GM18519 (cell line): ENCODE results near the gene RASGRF1.

Experiments
- ATAC-seq: cut with Tn5 transposase; IDR thresholded peaks from one replicate; pipeline ENCODE4 v1.9.1; 2021; ENCODE audit warnings: mild to moderate bottlenecking, moderate library complexity; ENCODE audit not compliant: unreplicated experiment, low FRiP score

Gene RASGRF1

DNA sequence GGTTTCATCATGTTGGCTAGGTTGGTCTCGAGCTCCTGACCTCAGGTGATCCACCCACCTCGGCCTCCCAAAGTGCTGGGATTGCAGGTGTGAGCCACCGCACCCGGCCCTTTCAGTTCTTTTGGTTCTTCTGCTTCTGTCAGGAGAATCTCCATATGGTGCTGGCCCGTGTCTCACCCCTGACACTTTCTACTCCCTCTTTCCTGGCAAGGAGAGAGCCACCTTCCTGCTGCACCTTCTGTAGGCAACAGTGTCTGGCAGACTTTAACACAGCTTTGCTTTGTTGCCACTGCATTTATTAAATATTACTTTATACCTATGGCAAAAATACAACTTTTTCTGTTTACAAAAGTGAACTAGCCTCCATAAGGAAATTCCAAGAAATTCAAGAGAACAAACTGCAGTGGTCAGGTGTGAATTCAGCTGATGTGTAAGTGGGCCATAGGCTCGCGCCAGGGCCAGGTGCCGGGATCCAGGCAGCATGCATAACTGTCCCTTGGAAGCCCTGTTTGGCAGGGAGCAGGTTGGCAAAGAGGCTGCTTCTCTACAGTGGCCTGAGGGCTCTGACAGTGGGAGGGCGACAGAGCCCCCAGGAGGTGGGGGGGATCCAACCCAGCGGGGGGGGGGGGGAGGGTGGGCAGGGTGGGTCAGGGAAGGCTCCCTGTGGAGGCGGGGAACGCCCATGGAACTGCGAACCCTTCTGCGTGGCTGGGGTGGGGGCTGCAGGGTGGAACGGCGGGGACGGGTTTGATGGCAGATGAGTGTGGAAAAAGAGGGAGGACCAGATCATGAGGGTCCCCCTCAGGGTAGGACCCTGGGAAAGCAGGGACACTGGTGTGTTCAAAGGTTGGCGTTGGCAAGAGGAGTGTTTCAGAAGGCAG lies 166.9 kb downstream of the RASGRF1 start:
- no peak for ATAC-seq

DNA sequence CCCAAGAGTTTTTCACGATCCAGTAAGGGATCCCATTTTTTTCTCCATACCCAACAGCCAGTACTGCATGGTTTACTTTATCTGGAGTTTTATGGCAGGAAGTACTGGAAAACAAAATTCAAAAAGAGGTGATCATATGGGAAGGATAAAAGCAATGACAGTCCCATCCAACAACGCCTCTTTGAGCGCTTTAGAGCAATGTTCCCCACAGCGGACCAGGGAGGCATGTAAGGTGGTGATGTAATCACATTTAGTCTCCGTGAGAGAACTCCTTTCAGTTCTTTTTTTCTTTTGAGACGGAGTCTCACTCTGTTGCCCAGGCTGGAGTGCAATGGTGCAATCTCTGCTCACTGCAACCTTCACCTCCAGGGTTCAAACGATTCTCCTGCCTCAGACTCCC lies 167.6 kb downstream of the RASGRF1 start:
- no peak for ATAC-seq

DNA sequence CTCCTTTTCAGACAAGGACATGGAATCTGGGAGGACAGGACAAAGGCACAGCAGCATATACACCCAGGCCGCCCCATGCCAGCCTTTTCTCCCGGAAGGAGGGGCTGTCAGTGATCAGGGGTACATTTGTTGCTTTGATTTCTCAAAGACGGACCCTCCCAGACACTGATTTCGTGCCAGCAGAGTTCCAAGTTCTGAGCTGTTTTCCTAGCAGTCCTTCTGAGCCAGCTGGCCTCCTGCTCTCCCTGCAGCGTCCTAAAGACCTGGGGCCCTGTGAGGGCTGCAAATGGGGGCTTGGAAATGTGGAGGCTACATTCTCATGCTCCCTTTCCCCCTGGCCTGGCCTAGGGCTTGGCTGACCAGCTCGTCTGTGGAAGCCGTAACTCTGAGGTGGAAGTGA lies 168.1 kb downstream of the RASGRF1 start:
- ATAC-seq, result no peak

DNA sequence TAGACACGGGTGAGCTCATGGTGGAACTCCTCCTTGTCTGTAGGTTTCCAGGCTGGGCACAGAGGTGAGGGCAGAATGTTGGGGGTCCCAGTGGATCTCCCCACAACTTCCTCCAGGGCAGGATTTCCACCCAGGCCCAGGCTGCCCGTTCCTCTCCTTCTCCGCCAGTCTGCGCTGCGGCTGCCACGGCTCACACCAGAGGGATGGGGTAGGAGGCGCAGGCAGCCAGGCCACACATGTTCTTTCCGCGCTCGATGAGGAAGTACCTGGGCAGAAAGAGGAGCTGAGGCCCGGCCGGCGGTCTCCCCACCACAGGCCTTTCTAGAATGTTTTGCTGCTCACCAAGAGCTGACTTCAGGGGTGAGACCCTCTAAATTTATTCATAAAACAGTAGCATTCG lies 168.6 kb downstream of the RASGRF1 start:
- no peak for ATAC-seq

DNA sequence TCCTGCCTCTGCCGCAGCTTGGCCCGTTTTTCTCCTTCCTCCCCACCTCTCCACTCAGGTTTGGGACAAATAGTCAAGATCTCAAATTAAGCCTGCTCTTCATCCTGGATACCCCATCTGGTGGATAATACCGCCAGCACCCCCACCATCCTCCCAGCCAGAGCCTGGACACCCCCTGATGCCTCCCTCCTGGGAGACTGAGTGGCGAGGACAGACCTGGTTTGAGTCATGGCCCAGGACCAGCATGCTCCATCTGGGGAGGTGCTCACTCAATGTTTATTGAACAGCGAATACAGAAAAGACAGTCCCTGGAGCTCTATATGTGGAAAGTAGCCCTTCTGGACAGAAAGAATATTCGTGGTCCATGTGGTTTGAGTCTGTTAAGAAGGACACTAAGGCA lies 169.1 kb downstream of the RASGRF1 start:
- ATAC-seq, result no peak

DNA sequence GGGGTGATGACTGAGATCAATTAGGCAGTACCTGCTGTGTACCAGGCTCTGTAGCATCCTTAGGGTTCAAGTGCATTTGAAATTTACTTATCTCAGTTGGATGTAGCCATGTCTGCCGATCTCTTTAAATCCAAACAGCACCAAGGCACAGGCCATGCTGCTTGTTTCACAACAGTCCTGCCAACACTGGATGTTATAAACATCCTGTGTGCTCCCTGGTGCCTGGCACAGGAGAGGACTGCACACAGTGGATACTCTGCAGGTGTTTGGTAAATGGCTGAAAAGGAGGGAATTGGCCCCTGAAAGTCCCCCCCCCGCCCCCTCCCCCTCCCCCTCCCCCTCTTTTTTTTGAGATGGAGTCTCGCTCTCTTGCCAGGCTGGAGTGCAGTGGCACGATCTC lies 172.7 kb downstream of the RASGRF1 start:
- ATAC-seq, result no peak

DNA sequence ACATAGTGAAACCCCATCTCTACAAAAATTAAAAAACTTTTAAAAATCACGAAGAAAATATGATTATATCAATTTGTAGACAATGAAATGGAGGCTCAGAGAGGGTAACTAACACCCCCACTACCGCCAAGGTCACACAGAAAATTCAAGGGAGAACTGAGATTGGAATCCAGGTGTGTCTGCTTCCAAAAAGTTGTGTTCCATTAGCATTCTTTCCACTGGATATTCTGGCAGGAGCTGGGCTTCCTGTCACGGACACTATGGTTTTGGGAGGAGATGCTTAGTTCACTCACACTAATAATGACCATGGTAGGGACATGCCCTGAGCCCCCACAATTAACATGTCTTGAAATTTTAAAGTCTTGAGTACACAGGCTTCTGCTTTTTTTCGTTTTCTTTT lies 174.5 kb downstream of the RASGRF1 start:
- no peak for ATAC-seq

DNA sequence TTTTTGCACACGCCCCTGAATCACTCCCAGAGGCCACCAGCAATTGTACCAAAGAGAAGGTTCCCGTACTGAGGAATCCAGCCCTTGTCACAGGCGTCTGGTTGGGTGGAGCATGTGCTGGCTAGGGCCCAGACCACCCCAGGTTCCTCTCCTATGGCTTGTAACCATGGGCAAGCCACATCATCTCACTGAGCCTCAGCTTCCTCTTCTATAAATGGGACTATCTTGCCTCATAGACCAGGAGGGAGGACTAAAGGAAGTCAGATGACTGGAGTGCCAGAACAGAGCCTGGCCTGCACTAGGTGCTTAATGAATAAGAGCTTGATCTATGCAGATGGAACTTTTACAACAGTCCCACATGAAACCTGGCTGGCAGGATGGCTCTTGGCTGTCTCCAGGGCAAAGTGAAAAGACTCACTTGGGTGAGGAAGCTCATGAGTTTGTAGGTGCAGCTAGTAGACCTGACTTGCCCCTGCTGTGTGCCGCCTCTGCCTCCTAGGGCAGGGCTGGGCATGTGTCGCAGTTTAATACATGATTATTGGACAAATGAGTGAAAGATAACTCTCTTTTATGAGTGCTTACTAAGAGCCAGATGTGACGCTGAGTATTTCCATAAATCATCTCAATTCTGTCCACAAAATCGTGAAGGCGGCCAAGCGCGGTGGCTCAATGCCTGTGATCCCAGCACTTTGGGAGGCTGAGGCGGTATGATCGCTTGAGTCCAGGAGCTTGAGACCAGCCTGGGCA lies 175.1 kb downstream of the RASGRF1 start:
- no peak for ATAC-seq

DNA sequence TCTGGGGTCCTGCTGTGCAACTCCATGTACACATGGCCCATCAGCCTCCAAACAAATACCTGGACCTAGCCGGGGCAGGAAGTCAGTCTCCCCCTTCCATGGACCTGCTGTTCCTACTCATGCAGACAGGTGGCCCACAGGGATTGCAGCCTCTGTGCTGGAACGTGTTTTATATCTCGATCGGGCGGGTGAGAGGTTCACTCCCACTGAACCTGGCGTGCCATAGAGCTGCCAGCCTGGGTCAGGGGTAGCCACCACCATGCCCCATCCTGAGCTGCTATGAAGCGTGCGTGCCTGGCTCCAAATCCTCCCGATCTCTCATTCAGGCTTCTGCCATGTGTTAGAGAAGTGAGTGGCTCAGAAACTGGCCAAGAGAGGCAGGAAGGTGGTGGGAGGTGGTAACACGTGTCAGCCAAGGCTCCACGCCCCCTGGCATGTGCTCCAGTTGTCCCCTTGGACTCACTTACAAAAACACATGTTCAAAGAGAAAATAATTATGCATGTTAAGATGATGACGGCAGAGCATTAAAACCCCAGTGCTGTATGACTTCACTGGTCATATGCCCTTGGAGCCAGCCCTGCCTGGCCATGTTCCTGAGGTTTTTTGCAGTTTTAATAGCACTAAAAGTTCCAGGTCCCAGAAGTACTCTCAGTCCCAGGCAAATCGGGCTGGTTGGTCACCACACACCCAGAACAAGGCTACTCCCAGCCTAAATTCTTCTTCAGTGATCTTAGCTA lies 176.4 kb downstream of the RASGRF1 start:
- ATAC-seq, result no peak

DNA sequence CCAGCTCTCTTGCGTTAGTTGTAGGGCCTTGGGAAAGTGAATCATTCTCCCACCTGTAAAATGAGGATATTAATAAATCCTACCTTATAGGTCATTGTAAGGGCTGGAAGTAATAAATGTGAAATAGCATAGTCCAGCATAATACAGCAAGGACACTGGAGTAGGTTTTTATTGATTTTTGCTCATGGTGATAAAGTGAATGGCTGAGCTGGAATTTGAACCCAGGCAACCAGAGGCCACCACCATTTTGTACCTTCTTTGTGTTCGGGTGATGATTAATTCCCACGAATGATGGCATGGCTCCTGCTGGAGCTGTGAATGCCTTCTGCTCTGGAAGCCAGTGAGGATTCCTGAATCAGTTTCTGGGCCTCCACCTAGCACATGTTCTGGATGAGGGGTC lies 177.6 kb downstream of the RASGRF1 start:
- no peak for ATAC-seq

DNA sequence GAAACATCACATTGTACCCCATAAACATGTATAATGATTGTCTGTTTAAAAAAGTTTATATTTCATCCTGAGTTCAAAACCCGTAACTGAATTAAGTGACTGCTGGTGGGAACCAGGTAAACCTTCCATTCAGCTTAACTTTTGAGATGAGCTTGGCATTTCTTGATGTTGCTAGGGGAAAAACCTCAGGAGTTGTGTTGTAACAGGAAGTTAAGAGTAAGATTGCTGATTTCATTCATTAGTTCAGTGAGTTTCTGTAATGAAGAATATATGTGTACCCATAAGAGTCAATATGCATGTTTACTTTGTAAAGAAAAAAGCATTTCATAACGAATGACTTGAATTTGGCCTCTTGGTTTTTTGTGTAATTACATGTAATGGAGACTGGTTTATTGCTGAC lies 178.3 kb downstream of the RASGRF1 start:
- ATAC-seq, result no peak

DNA sequence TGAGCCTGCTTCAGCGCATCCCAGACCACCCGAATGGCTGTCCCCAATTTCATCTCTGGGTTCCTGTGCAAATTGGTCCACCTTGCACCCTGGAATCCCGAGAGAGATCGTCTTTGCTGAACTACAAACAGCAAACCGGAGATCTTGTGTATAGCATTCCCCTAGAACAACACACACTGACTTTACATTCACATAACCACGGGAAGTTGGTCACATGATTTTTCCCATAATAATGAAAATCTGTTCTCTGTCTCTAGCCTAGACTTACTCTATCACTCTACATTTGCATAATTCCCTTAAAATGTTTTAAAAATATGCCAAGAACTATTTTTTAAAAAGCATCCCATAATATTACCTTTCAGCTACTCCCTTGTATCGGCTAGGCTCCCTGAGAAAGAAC lies 180.3 kb downstream of the RASGRF1 start:
- ATAC-seq, result no peak
